Coronary artery (tissue), 2 donors: ENCODE results near the gene MAIP1.

Source experiments
- DNase-seq: peaks from one replicate; pipeline ENCODE4 v3.0.0-alpha.2; 2017; ENCODE audit warnings: low spot score
- H3K27ac ChIP-seq, 2 donors: fragments of 200-600 bp; sonication (generic); one replicate each; pipeline ENCODE4 v1.5.1; 2016 to 2019
- H3K4me3 ChIP-seq: fragments of 200-600 bp; sonication (generic); 2 replicates; pipeline ENCODE4 v1.5.1; 2016; ENCODE audit warnings: mild to moderate bottlenecking, moderate library complexity
- TF ChIP-seq, protein P1 (sequence below): fragments of 200-600 bp; sonication (generic); IDR thresholded peaks from one replicate; pipeline ENCODE4 v1.5.1; 2019; ENCODE audit warnings: antibody characterized with exemption

Gene MAIP1

GRCh38 chr2:199929262-199929661 is 26.1 kb upstream of the MAIP1 start:
- TF ChIP-seq, protein P1, sequence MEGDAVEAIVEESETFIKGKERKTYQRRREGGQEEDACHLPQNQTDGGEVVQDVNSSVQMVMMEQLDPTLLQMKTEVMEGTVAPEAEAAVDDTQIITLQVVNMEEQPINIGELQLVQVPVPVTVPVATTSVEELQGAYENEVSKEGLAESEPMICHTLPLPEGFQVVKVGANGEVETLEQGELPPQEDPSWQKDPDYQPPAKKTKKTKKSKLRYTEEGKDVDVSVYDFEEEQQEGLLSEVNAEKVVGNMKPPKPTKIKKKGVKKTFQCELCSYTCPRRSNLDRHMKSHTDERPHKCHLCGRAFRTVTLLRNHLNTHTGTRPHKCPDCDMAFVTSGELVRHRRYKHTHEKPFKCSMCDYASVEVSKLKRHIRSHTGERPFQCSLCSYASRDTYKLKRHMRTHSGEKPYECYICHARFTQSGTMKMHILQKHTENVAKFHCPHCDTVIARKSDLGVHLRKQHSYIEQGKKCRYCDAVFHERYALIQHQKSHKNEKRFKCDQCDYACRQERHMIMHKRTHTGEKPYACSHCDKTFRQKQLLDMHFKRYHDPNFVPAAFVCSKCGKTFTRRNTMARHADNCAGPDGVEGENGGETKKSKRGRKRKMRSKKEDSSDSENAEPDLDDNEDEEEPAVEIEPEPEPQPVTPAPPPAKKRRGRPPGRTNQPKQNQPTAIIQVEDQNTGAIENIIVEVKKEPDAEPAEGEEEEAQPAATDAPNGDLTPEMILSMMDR, result no peak
- no peak overlapping the region for H3K4me3 ChIP-seq
- DNase-seq, result no peak
- no peak overlapping the region for H3K27ac ChIP-seq

- TF ChIP-seq, protein P1, result no peak
- Histone ChIP-seq H3K27ac (no peak overlapping the region), H3K4me3 (no peak overlapping the region)
- no peak for DNase-seq
Observed at GRCh38 chr2:199932312-199932855, 23.0 kb upstream of the MAIP1 start.

DNA sequence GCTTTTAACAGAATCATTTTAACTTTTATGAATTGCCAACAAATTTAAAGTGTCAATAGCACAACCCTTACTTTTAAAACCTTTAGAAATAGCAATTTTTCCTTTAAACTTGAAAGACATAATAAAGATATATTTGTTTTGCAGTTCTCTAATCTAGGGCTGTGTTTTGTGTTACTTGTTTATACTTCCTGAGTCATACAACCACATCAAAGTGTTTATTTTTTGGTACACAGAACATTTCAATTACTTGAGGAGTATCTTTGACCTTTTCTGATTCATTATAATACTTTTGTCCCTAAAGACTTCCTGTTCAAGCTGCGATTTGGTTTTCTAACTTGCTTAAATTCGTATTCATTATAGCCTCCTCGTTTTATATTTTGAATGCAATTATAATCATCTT is 21.9 kb upstream of the MAIP1 start:
- no peak overlapping the region for H3K4me3 ChIP-seq
- no peak for DNase-seq
- no peak overlapping the region for H3K27ac ChIP-seq
- TF ChIP-seq, protein P1, result no peak

DNA sequence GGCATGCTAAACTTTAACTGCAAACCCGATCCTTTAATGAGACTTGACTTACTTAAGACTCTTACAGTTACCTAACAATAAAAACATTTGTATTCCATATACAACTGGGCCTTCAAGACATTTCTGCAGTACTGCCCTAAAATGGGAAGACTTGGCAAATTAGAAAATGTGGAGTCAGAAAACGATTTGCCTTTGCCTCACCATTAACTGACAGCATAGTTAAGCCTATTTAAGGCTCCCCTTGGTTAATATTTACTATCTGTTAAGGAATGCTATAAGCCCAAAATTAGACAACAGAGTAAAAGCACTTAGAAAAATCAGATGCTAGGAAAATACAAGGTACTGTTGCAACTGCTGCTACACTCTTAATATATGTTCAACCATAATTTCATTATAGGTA is 18.8 kb upstream of the MAIP1 start:
- TF ChIP-seq, protein P1, result no peak
- DNase-seq, result no peak
- no peak overlapping the region for H3K4me3 ChIP-seq
- no peak overlapping the region for H3K27ac ChIP-seq

GRCh38 chr2:199940373-199940772 is 15.0 kb upstream of the MAIP1 start:
- no peak for DNase-seq
- no peak overlapping the region for H3K27ac ChIP-seq
- H3K4me3 ChIP-seq, result no peak overlapping the region
- TF ChIP-seq, protein P1, result no peak

GRCh38 chr2:199943373-199943772 is 12.0 kb upstream of the MAIP1 start:
- TF ChIP-seq, protein P1, result no peak
- Histone ChIP-seq H3K4me3 (no peak overlapping the region), H3K27ac (no peak overlapping the region)
- no peak for DNase-seq

DNA sequence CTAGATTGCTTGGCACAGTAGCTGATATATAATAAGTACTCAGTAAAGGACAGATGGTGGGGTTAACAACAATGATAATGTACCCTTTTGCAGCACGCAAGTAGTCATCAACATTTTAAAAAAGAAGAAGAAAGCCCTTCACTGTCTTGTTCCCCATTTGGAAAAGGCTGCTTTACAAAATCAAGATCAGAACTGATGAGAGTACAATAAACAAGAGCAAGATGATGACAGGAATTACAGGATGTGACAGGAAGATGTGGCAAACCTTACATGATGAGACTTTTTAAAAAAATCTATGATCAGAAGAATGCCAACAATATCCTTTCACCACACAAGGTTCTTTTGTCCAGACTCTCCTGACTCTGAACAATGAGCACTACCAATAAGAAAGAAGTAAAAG is 9.2 kb upstream of the MAIP1 start:
- TF ChIP-seq, protein P1, result no peak
- no peak for DNase-seq
- Histone ChIP-seq H3K4me3 (no peak overlapping the region), H3K27ac (no peak overlapping the region)
